ENCODE measurements around the gene NEK6.

NEK6 gene

GRCh38 chr9:124399323-124399967 lies 141.7 kb downstream of the NEK6 start:
- DNase-seq (ENCODE audit: low read depth), result no peak

GRCh38 chr9:124399968-124400940 lies 142.5 kb downstream of the NEK6 start:
- no peak for DNase-seq (ENCODE audit: low read depth)
